RWPE2 (cell line): ENCODE measurements around the gene DPF1.
A peak's percentile ranks its signal among the peaks of the same experiment; 100 is the strongest.

Source experiments
- ATAC-seq: fragments of 200-7000 bp; cut with Tn5 transposase; 3 replicates; pipeline ENCODE4 v1.9.1; 2021; ENCODE audit warnings: low read depth
- DNase-seq: peaks from one replicate; pipeline ENCODE4 v3.0.0-alpha.2; 2020; ENCODE audit warnings: low spot score
- H3K27ac ChIP-seq: fragments of 450-650 bp; 2 replicates; pipeline ENCODE4 v1.5.1; 2017; ENCODE audit warnings: mild to moderate bottlenecking; ENCODE audit not compliant: poor library complexity, severe bottlenecking
- H3K27me3 ChIP-seq: fragments of 250-450 bp; sonication (Bioruptor Pico); 2 replicates; pipeline ENCODE4 v1.5.1; 2021; ENCODE audit warnings: mild to moderate bottlenecking, moderate library complexity; ENCODE audit not compliant: insufficient read depth, poor library complexity, severe bottlenecking
- H3K36me3 ChIP-seq: fragments of 250-450 bp; sonication (Bioruptor Pico); 2 replicates; pipeline ENCODE4 v1.5.1; 2020; ENCODE audit warnings: low read depth, mild to moderate bottlenecking, moderate library complexity
- H3K4me1 ChIP-seq: fragments of 250-450 bp; sonication (Bioruptor Pico); 2 replicates; pipeline ENCODE4 v1.5.1; 2021; ENCODE audit warnings: mild to moderate bottlenecking, moderate library complexity; ENCODE audit not compliant: insufficient read depth, poor library complexity, severe bottlenecking
- H3K4me3 ChIP-seq: fragments of 250-450 bp; sonication (Bioruptor Pico); 2 replicates; pipeline ENCODE4 v1.5.1; 2021; ENCODE audit warnings: mild to moderate bottlenecking, moderate library complexity; ENCODE audit not compliant: severe bottlenecking
- H3K9me3 ChIP-seq: fragments of 250-450 bp; sonication (Bioruptor Pico); 2 replicates; pipeline ENCODE4 v1.5.1; 2021; ENCODE audit warnings: mild to moderate bottlenecking, moderate library complexity; ENCODE audit not compliant: severe bottlenecking
- CTCF ChIP-seq: fragments of 450-650 bp; IDR thresholded peaks from one replicate; pipeline ENCODE4 v1.5.1; 2017; ENCODE audit warnings: mild to moderate bottlenecking, moderate library complexity; ENCODE audit not compliant: poor library complexity, severe bottlenecking

The DPF1 gene

GRCh38 chr19:38209152-38209551 is 14.9 kb downstream of the DPF1 start:
- Histone ChIP-seq H3K27me3 (no peaks in the 10 kb centered on the region), H3K27ac (peak overlapping the region; percentile 14), H3K4me3 (no peak overlapping the region), H3K9me3 (no peaks in the 10 kb centered on the region), H3K4me1 (peaks cover 8% of the 10 kb centered on the region), H3K36me3 (peaks cover 15% of the 10 kb centered on the region)
- TF ChIP-seq CTCF, result no peak
- DNase-seq (no peak), ATAC-seq (no peak)

GRCh38 chr19:38208571-38208970 is 15.5 kb downstream of the DPF1 start:
- no peak for TF ChIP-seq CTCF
- DNase-seq, result no peak

GRCh38 chr19:38207543-38207942 is 16.5 kb downstream of the DPF1 start:
- no peak for ATAC-seq
- no peak overlapping the region for H3K27ac ChIP-seq
- peaks cover 8% of the 10 kb centered on the region for H3K4me1 ChIP-seq

More at GRCh38 chr19:38208571-38208970, 15.5 kb downstream of the DPF1 start:
- H3K27me3 ChIP-seq, result no peaks in the 10 kb centered on the region
- H3K4me1 ChIP-seq, result peaks cover 8% of the 10 kb centered on the region
- no peak overlapping the region for H3K4me3 ChIP-seq
- no peak overlapping the region for H3K27ac ChIP-seq
- peaks cover 21% of the 10 kb centered on the region for H3K36me3 ChIP-seq
- no peak for ATAC-seq
- H3K9me3 ChIP-seq, result no peaks in the 10 kb centered on the region

GRCh38 chr19:38206928-38207327 is 17.1 kb downstream of the DPF1 start:
- Histone ChIP-seq H3K36me3 (peaks cover 35% of the 10 kb centered on the region), H3K27ac (no peak overlapping the region), H3K9me3 (no peaks in the 10 kb centered on the region), H3K27me3 (no peaks in the 10 kb centered on the region), H3K4me3 (no peak overlapping the region), H3K4me1 (peaks cover 8% of the 10 kb centered on the region)
- DNase-seq (no peak), ATAC-seq (no peak)
- TF ChIP-seq CTCF, result no peak

More at GRCh38 chr19:38207543-38207942, 16.5 kb downstream of the DPF1 start:
- no peak for DNase-seq
- no peak for TF ChIP-seq CTCF
- H3K9me3 ChIP-seq, result no peaks in the 10 kb centered on the region
- no peaks in the 10 kb centered on the region for H3K27me3 ChIP-seq
- no peak overlapping the region for H3K4me3 ChIP-seq
- peaks cover 29% of the 10 kb centered on the region for H3K36me3 ChIP-seq

GRCh38 chr19:38206006-38206745 is 17.8 kb downstream of the DPF1 start:
- no peaks in the 10 kb centered on the region for H3K27me3 ChIP-seq
- no peaks in the 10 kb centered on the region for H3K9me3 ChIP-seq
- no peak for DNase-seq
- ATAC-seq, result no peak
- peaks cover 43% of the 10 kb centered on the region for H3K36me3 ChIP-seq
- H3K27ac ChIP-seq, result no peak overlapping the region
- peaks cover 8% of the 10 kb centered on the region for H3K4me1 ChIP-seq
- H3K4me3 ChIP-seq, result no peak overlapping the region
- TF ChIP-seq CTCF, result no peak
